NCI-H345 treated with DMSO at 0.1 percent for 48 hours (cell line): ENCODE data around the gene TRAM2.

Experiments
- DNase-seq: peaks from one replicate; lab custom pipeline; 2025; ENCODE audit not compliant: unreplicated experiment; lab: John Stamatoyannopoulos, UW

TRAM2 gene

DNA sequence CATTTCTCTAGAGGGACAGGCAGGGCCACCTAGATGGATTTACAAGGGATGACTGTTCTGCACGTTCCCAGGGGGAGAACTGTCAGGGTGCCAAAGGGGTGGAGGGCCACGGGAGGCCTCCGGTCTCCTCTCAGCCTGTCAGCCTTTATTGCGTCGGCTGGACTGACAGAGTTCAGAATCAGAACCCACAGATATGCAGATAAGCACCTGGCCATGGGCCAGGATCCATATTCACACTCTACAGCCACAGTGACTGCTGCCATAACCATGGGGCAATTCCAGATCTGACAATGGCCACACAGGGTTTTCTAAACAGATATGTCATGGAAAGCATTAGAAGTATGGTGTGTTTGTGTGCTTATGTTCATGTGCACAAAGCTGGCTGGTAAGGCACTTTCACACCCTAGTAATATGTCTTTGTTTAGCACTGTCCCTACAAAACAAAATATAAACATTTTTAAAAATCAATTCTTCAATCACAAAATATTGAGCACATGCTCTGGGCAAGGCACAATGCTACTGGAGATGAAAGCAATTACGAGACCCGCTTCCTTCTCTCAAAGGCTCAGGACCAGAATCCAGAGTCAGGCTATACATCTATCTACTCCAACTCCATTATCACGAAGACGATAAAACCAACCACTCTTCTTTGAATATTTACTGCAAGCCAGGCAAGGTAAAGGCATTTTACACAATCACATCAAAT, 29.1 kb downstream of the TRAM2 start:
- no peak for DNase-seq

DNA sequence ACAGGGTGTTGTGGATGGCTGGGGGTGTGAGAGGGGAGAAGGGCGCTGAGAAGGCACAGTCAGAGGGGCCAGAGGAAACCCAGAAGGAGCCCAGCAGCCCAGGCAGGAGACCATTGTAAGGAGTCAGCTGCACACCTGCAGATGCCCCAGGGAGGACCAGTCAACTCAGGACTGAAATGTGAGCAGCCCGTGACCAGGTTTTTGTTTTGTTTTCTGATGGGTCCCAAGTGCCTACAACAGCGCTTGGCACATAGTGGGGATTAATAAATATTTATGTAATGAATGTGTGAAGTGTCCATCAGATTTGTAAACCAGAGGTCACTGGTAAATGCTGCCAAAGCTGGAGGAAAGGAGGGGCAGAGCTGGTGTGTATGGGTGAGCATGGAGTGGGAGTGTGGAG, 30.2 kb downstream of the TRAM2 start:
- DNase-seq, result no peak

DNA sequence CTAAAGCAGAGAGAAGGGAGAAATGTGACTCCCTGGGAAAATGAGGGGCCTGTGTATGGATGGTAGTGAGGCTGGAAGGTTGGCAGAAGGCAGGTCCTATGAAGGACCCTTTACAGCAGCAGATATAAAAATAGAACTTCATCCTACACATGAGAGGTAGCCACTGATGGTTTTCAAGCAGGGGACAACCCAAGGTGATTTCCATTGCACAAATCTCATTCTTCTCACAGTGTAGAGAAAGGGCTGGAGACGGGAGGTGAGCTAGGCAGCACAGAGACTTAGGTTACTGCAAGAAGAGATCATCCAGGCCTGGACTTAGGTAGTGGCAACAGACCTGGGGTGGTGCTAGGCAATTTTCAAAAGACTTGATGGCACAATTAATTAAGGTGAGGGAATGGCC, 30.7 kb downstream of the TRAM2 start:
- DNase-seq, result no peak

DNA sequence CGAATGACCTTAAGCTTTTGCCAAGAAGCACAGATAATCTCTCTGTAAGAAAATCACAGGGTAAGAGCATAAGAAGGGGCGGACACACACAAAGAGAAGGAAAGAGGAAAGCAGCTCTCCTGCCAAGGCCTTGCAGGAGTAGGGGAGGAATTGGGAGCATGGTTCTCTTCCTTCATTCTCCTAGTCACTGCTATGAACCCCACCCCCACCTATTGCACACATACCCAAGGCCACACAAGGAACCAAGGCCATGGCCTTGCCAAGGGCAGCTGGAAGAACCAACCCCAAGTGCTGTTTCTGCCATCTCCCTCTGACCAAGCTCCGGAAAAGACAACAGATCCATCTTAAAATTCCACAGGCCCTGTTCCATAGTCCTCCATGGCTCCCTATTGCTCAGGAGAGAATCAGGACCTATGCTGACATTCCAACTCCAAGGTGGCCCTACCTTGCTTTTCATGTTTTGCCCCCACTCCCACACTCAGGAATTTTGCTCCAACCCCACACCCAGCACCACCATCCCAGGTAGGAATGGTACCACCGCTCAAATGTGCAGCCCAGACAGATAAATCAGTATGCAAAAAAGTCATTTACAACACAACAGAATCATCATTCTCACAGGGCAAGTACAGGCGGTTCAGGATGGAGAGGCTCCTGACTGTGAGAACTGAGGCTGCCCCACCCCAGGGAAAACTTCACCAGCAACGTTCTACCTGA, 31.3 kb downstream of the TRAM2 start:
- no peak for DNase-seq

DNA sequence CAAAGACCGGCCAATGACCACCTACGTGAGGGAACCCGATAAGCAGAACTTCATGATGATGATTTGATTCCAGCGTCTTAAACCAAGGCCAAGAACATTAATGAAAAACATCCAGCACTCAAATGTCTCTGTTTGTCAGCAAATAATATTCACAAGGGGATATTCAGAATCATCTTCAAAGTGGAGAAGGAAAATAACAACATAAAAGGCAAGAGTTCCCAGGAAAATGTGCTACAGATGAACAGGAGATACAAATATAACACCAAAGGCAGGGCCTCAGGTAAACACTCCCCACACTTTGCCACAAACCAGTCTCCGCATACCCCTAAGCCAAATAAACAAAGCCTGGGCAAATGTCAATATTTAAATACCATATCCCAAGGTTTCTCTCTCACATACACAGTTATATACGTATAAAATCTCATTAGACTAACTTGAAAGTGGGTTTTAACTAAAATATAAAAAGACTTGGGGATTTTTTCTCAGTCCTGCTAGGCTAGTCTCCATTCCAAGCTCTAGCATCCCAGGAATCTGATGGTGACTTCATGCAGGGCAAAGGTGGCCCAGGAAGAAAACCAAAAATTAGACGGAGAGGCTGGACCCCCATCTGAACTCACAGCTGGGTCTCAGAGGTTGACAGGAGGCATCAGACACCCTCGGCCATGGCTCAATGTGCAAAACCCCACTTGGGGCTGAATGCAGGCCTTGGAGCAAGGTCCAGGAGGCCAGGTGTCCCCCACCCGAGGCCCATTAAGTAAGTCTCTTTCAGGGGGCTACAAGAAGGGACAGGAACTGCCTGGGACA, 32.1 kb downstream of the TRAM2 start:
- DNase-seq, result no peak

DNA sequence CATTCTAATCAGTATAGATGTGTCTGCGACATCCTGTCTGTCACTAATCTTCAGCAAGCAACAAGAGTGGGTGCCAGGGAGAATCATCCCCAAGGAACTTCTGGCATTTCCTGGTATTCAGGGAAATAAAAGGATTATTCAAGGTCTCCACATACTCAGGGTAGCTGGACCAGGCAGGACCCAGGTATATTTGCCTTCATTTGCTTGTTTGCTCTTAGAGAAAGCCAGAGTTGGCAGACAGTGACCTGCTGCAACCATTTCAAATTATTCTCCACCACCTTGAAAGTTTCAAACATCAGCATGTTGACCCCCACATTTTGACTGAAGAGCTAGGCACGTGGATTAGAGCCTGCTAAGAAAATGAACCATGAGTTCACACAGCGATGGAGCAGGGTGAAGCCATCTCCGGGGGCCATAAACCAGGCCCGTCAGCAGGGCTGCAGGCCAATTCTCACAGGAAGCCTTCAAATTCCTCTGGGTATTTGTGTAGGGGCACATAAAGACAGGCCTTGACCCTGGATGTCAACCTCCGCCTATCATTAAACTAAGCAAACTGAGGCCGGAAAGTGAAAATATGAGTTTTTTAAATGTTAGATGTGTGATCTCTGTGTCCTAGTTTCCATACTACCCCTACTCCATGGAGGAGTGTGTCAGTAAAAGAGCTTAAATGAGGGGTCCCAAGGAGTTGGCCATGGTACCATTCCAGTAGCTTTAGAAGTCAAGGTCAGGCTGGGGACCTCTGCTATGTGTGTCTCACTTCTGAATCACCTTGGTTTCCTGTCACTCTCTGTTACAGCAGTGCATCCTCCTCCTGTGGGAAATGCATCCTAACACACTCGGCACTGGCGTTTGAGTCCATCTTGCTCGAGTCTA, 32.9 kb downstream of the TRAM2 start:
- no peak for DNase-seq

DNA sequence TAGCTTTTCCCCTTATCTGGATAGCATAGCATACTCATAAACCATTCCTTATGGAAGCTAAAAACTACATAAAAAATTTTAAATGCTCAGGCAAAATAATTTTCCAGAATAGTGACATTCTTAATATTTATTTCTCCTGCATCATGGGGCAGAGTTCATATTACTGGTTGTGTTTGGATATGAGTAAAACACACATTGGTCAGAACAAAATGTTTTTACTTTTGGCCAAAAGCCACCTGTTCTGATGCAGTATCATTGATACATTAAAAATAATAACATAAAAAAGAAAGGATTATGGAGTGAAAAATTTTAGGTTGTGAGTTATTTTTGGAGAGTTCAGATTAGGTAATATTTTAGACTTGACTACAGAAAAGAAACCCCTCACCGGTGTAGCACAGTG, 33.6 kb downstream of the TRAM2 start:
- no peak for DNase-seq

DNA sequence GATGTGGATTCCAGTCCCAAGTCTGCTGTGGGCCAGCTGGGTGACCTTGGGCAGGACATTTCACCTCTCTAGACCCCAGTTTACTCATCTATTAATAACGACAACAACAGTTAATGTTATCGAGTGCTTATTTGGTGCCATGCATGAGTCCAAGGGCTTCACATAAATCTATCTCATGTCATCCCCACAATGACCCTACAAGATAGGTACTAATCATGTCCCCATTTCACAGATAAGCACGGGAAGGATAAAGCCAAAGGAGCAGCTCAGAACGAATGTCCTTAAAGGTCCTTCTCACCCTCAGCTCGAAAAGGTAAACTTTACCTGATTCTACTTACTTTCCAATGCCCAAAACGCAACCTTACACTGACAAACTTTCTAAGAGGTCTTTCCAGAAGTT, 35.7 kb downstream of the TRAM2 start:
- DNase-seq, result no peak

DNA sequence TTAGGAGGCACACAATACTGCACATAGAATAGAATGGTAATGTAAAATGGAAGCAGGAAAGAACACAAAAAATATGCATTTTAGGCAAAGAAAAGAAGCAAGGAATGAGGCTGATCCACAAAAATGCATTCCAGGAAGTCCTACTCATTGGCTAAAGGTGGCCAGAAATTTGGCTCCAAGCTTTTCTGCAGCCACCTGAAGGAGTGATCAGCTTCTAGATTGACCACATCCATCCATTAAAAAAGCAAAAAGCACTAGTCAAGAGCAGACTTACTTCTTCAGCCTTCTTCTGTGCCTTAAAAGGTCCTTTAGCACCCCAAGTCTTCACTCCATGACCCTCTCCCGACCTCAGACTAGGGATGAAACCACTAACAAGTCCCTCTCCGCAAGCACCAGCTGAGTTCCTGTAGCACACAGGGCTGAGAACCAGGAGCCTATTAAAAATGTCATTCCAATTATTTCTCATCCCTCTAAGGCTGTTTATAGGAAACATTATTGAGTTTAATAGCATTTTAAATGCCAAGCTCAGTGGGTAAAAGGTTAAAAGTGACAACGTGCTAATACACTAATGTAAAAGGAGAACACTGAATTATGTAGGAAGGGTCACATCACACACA, 36.5 kb downstream of the TRAM2 start:
- DNase-seq, result no peak

DNA sequence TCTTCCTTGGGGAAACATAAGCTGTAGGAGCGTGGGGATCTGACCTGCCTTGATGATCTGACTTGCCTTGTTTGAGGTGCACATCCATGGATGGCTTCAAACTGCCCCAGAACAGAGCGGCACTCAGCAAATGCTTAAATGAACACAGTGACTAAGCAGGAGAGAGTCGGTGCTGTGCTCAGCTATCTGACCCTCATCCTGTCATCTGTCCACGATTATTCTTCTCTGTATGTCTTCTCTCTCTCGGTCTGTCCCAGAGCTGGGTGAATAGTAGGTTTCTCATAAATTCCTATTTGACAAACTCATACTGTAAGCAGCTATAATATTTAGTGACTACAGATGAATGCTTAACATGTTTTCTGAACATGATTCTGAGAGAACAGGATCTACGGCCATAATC, 37.3 kb downstream of the TRAM2 start:
- DNase-seq, result no peak

DNA sequence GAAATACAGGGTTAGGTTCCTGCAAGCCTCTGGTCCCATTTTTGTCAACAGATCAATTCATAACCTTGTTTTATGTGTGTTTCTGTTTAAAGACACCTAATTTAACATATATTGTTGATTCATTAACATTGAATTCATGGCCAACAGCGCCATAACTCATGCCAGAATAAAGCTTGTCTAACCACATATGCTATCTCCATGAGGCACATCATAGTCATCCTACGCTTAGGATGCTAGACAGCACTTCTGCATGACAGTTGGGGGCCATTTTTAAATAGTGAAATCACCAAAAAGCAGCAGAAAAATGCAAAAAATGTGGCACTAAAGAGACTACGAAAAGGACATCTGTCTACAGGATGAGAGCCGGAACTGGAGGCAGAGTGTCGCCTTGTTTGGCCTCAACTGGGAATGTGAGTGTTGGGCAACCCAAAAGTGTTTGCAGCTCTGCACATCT, 37.9 kb downstream of the TRAM2 start:
- no peak for DNase-seq

DNA sequence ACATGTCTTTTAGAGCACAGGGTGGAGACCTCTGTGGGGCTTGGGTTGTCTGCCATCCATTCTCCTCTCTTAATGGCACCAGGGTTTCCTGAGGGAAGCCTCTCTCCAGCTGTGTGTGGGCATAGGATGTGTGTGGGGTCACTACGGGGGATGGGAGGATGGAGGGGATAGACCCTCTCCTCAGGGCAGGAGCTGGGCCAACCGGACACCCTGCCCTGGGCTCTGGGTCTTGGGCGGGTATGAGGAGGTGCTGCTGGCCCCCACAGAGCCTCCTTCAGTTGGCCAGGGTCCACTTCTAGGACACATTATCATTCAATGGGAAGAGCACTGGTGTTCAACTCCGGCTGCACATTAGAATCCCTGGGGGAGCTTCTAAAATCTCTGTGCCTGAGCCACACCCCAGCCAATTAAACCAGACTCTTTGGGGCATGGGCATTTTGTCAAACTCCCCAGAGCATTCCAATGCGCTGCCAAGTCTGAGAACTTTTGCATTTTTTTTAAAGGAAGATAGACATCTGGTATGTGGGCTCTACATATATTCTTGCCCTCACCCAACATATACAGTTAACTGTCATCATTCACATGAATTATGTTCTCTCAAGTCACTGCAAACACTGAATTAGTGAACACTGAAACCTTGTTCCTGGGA, 38.5 kb downstream of the TRAM2 start:
- no peak for DNase-seq

DNA sequence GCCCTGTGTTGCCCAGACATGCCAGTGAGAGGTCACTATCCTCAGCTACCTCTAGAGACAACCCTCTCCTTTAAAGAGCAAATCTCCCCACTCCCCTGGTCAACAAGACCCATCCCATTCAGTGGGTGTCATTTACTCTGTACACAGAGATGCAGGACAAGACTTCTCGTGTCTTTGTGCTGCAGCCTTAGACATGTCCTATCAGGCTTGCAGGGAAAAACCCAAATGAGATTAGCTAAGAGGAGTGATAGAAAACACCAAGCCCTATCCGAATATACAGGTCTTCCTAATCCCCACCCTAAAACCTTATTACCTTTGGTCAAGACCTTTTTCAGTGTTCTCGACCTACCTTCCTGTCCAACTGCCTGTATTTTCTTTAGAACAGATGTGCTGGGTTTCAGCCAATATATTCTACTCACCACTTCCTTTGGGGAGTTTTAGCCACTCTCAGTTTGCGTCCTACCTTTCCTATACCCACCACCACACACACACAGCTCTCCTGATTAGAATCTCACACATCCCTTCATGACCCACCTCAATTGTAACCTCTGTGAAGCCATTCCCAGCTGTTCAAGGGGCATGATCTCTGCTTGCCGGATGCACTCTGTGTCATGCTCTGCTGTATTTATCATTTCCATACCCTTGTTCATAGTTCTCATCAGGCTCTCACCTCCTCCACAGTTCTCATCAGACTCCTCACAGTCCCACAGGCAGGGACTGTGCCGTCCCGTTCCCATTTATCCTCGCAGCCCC, 39.7 kb downstream of the TRAM2 start:
- no peak for DNase-seq

DNA sequence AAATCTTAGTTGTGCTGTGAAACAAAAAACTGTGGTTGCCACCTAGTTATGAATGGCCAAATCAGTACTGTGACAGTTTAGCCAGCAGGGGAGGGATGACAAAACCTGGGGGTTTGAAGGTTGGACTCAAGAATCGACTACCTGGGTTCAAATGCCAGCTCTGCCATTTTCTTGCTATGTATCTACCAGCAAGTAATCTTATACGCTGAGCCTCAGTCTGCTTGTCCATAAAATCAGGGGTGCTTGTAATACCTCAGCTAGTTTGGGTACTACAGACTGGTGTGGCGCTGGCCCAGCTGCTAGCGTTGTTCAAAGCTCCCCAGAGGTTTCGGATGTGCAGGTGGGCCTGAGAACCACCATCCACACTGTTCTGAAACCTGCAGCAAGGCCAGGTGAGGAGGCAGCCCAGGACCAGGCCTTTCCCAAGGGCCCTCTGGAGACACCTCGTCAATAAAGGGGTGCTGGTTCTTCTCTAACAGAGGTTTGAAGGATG, 40.4 kb downstream of the TRAM2 start:
- no peak for DNase-seq

DNA sequence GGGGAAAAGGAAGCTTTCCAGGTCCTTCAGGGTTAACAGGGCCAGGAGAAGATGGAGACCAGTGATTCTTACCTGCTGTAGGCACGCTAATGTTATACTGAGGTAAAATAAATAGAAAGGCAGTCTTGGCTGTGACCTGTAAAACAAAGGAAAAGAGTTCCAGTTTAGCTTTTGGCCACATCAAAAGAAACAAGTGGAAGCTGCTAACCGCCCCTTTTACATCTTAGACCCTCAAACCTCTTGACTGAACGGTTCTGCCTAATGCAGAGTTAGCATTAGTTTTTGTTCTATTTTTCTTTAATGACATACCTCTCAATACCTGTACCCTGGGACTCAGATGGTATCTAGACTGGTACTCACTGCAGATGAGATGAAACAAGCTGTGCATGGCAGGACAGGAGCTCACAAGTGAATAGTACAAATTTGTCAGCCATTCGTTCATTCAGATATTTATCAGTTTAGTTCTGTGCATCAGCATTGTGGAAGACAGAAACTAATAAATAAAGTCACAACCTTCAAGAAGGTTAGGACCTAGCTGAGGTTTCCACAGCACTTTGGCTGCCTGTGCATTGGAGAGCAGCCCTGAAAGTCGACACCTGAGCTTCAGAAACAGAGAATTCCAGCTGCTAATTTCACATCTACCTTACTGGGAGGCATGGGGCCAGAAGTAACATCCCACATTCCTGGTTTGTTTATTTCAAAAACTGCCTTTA, 41.0 kb downstream of the TRAM2 start:
- DNase-seq, result no peak

DNA sequence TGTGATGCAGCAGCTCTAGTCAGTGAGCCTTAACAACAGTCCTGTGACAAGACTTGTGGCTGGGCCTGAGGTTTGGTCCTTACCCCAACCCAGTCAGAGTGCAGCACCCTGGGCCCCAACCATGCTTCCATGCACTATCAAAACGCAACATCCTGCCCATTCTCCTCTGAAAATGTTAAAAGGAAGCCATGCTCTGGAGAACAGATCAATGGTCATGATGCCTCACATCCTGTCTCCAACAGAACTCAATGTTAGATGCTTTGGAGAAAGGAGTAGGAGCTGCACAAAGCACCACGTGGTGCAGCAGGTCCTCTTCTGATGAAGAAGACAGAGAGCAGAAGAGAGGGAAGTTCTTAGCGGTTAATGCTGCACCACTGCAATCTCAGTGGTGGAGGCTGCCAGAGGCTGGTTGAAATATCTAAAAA, 41.9 kb downstream of the TRAM2 start:
- no peak for DNase-seq

DNA sequence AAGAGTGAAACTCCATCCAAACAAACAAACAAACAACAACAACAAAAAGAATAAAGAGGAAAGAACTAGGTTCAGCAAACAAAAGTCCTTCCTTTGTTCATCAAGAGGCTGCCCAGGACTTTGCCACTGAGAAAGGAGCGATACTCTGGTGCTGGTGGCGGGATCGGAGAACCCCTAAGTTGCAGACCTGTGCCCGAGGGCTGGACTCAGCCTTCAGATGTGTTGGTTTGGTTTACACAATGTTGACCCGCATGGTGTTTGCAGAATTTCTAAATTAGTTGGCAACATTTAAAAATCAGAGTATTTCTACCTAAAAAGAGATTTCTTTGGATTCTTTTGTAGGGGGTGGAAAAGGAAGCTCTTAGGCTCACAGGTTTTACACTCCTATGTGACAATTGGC, 42.5 kb downstream of the TRAM2 start:
- no peak for DNase-seq

DNA sequence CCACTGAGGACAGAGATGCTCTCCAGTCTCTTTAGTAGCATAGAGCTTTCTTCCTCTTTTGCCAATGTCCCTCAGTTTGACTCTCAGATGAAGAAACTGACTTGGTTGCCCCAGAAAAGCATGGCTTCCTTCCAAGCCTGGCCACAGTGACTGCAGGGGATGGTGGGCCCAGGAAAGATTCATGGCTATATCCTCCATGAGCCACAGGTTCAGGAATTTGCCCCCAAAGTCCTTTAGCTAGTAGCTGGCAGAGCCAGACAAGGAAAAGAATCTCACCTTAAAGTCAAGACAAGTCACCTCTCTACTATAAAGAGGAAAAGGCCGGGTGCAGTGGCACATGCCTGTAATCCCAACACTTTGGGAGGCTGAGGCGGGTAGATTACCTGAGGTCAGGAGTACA, 43.4 kb downstream of the TRAM2 start:
- no peak for DNase-seq

DNA sequence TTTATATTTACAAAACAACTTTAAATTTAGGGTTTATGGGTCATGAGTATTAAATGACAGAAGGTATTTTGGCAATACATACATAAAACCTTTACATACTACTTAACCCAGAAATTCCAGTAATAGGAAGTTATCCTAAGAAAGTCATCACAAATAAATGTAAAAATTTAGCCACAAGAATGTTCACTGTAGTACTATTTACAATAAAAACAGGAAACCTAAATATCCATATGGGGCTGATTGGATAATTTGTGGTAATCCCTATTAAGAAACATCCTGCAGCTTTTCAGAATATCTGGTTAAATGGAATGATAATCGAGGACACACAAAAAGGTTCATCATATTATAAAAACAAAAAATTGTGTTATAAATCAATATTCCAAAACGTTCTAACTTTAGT, 44.4 kb downstream of the TRAM2 start:
- no peak for DNase-seq
